A549 (cell line): ENCODE results near the gene ARAP1. TPM values are rescaled to one million over a fixed set of nuclear protein-coding genes. Genes with fewer than 3 reads are reported as not detected.

Experiments
- ATAC-seq, 2 experiments: fragments of 200-7000 bp in 1 of 2; fragments of >200 bp in 1 of 2; cut with Nextera tagmentation in 1 of 2; cut with Tn5 transposase in 1 of 2; 3 replicates each; pipeline versions ENCODE4 v1.8.0 to v1.9.1; 2018 to 2020; ENCODE audit warnings: mild to moderate bottlenecking in 1 of 2, moderate library complexity in 1 of 2
- CTCF ChIA-PET: fragments of 300-600 bp; sonication (Branson Sonifier 250); formaldehyde crosslinking; extraction: SDS; loops from one replicate; lab custom pipeline; 2021; ENCODE audit warnings: antibody characterized with exemption, inconsistent platforms; lab: Yijun Ruan, JAX
- POLR2A ChIA-PET: fragments of 350-600 bp; formaldehyde crosslinking; extraction: SDS; loops from one replicate; lab custom pipeline; 2021; ENCODE audit warnings: antibody characterized with exemption, inconsistent platforms; lab: Yijun Ruan, JAX
- DNase-seq, 2 experiments: peaks; one replicate each; pipeline versions ENCODE4 v3.0.0 to v3.0.0-alpha.2; 2011 to 2016; ENCODE audit warnings: low read depth in 1 of 2, low spot score in 1 of 2
- FAIRE-seq: peaks from 2 replicates; lab custom pipeline; 2011; peaks lifted over from hg19 to GRCh38; lab: Jason Lieb, UNC
- H3K27ac ChIP-seq, 2 experiments: fragments of >200 bp; sonication (Bioruptor Twin); formaldehyde crosslinking; 3 replicates each; pipeline ENCODE4 v1.5.1; 2016 to 2017
- H3K4me1 ChIP-seq: fragments of >200 bp; sonication (Bioruptor Twin); formaldehyde crosslinking; 3 replicates; pipeline ENCODE4 v1.6.1; 2016
- H3K4me2 ChIP-seq: fragments of >200 bp; sonication (Bioruptor Twin); formaldehyde crosslinking; 3 replicates; pipeline ENCODE4 v1.6.1; 2016
- H3K4me3 ChIP-seq: fragments of >200 bp; sonication (Bioruptor Twin); formaldehyde crosslinking; 3 replicates; pipeline ENCODE4 v1.5.1; 2016
- H3K9me3 ChIP-seq: fragments of >200 bp; sonication (Bioruptor Twin); formaldehyde crosslinking; 3 replicates; pipeline ENCODE4 v1.6.1; 2016
- CBX8 ChIP-seq: fragments of 200-600 bp; sonication (generic); IDR thresholded peaks from 2 replicates; pipeline ENCODE4 v1.6.1; 2016
- CHD4 ChIP-seq: fragments of 200-600 bp; sonication (generic); IDR thresholded peaks from 2 replicates; pipeline ENCODE4 v1.6.1; 2016; ENCODE audit warnings: antibody characterized with exemption, mild to moderate bottlenecking, borderline replicate concordance
- ELK1 ChIP-seq: fragments of 150-350 bp; IDR thresholded peaks from 2 replicates; pipeline ENCODE4 v1.6.1; 2014; ENCODE audit warnings: low read depth, mild to moderate bottlenecking, low read length
- FOSB ChIP-seq: fragments of 250-450 bp; sonication (Bioruptor Pico); IDR thresholded peaks from 2 replicates; pipeline ENCODE4 v1.5.0; 2020; ENCODE audit warnings: mild to moderate bottlenecking, moderate library complexity
- FOSL2 ChIP-seq, 2 experiments: fragments of 450-650 bp in 1 of 2; fragments of >200 bp in 1 of 2; sonication (Bioruptor Twin) in 1 of 2; formaldehyde crosslinking; IDR thresholded peaks; 2 replicates each; pipeline versions ENCODE4 v1.5.0 to v1.6.1; 2016 to 2020; ENCODE audit warnings: mild to moderate bottlenecking in 1 of 2, moderate library complexity in 1 of 2
- HDAC2 ChIP-seq: fragments of 200-600 bp; sonication (generic); IDR thresholded peaks from 2 replicates; pipeline ENCODE4 v1.6.1; 2016
- HES2 ChIP-seq: fragments of >200 bp; sonication (Bioruptor Twin); formaldehyde crosslinking; IDR thresholded peaks from 2 replicates; pipeline ENCODE4 v1.6.1; 2016
- JUN ChIP-seq, 2 experiments: fragments of >200 bp; sonication (Bioruptor Twin); formaldehyde crosslinking; IDR thresholded peaks; 2 replicates in 1 of 2; 3 replicates in 1 of 2; pipeline ENCODE4 v1.6.1; 2016 to 2017
- MAX ChIP-seq: IDR thresholded peaks from 2 replicates; pipeline ENCODE4 v1.6.1; 2012
- MAZ ChIP-seq: fragments of 150-350 bp; IDR thresholded peaks from 2 replicates; pipeline ENCODE4 v1.6.1; 2014; ENCODE audit warnings: antibody characterized with exemption, low read depth, low read length, borderline replicate concordance
- MYC ChIP-seq: IDR thresholded peaks from 2 replicates; pipeline ENCODE4 v1.6.1; 2012; ENCODE audit warnings: mild to moderate bottlenecking, inconsistent platforms, low read length, improper control_type of control experiment, borderline replicate concordance
- PBX3 ChIP-seq: IDR thresholded peaks from 2 replicates; pipeline ENCODE4 v1.6.1; 2012
- PHF8 ChIP-seq: fragments of 200-600 bp; sonication (generic); IDR thresholded peaks from 2 replicates; pipeline ENCODE4 v1.6.1; 2016; ENCODE audit warnings: low read depth, mild to moderate bottlenecking, antibody characterized with exemption, moderate library complexity, borderline replicate concordance
- RAD21 ChIP-seq, 2 experiments: fragments of >200 bp in 1 of 2; sonication (Bioruptor Twin) in 1 of 2; formaldehyde crosslinking in 1 of 2; IDR thresholded peaks in 1 of 2; conservative IDR thresholded peaks in 1 of 2; 2 replicates in 1 of 2; 3 replicates in 1 of 2; pipeline ENCODE4 v1.6.1; 2012 to 2018; ENCODE audit warnings: inconsistent platforms in 1 of 2
- RARB ChIP-seq: fragments of 250-450 bp; sonication (Bioruptor Pico); IDR thresholded peaks from 2 replicates; pipeline ENCODE4 v1.8.0; 2021; ENCODE audit warnings: mild to moderate bottlenecking, moderate library complexity
- RCOR1 ChIP-seq: fragments of 150-350 bp; IDR thresholded peaks from 2 replicates; pipeline ENCODE4 v1.6.1; 2014; ENCODE audit warnings: antibody characterized with exemption, low read length, low read depth
- RFX5 ChIP-seq: fragments of 450-650 bp; IDR thresholded peaks from 2 replicates; pipeline ENCODE4 v1.7.1; 2014; ENCODE audit warnings: antibody characterized with exemption, mild to moderate bottlenecking, moderate library complexity
- ZC3H11A ChIP-seq: fragments of 450-650 bp; IDR thresholded peaks from 2 replicates; pipeline ENCODE4 v1.6.1; 2014; ENCODE audit warnings: antibody characterized with exemption, mild to moderate bottlenecking
- ZSCAN20 ChIP-seq: fragments of 250-450 bp; sonication (Bioruptor Pico); IDR thresholded peaks from 2 replicates; pipeline ENCODE4 v1.8.0; 2022; ENCODE audit warnings: mild to moderate bottlenecking, moderate library complexity
- WGBS: methylation state at CpG from one replicate; pipeline ENCODE4 v1.1.6; 2017; ENCODE audit errors: missing lambda C conversion rate; 5-methylcytosine and 5-hydroxymethylcytosine counted together
- polyA plus RNA-seq, 4 experiments: library from polyadenylated mRNA; depleted of rRNA in 3 of 4; stranded (reverse); fragments of >200 nt; fragmentation: RNase III in 1 of 4; extraction: RNeasy Plus Mini Kit Qiagen cat#74134 plus additional on column Dnase treatment in 1 of 4; gene quantifications; 2 replicates in 3 of 4; 3 replicates in 1 of 4; pipeline ENCODE4 v1.2.3, GENCODE V29; 2011 to 2017

Gene ARAP1
- polyA plus RNA-seq, 2 of the 4 experiments (the other 2 are of a cell fraction), result 29.5 to 30.1 TPM

- no peak overlapping the region for H3K4me2 ChIP-seq
- DNase-seq (no peak), FAIRE-seq (no peak)
- no peaks in the 10 kb centered on the region for H3K9me3 ChIP-seq
- 71% methylated on average over 4 of the region's 4 CpGs for WGBS
- no peak overlapping the region for H3K4me3 ChIP-seq
- TF ChIP-seq MYC (no peak), PBX3 (no peak), CBX8 (no peak), RFX5 (no peak), RAD21 (conservative IDR thresholded peaks at IDR 0.05 in 1 of 2, IDR thresholded peaks at IDR 0.05 in 1 of 2) (no peak), JUN (IDR thresholded peaks at IDR 0.05) (no peak), CHD4 (no peak), MAZ (no peak), PHF8 (no peak), ZSCAN20 (CRISPR knock-in tag) (no peak), MAX (no peak)
- TF ChIP-seq, all 56 proteins: peak for 0
- Histone ChIP-seq H3K27ac (no peak overlapping the region), H3K4me1 (peaks cover 7% of the 10 kb centered on the region; the same call in 2 of the 3 replicates)
- POLR2A ChIA-PET, result no interaction called here
- CTCF ChIA-PET, result interaction anchor here (1.0 to 1.2 kb wide), 2 partner anchors 23 to 44 kb away, joined by 3 to 4 read pairs; partner anchors contain the start of gene ATG16L2
- ATAC-seq, result no peak
Observed at GRCh38 chr11:72769680-72770079, 17.5 kb upstream of the ARAP1 start.

GRCh38 chr11:72768581-72768980 is 16.4 kb upstream of the ARAP1 start:
- Histone ChIP-seq H3K27ac (no peak overlapping the region), H3K4me3 (no peak overlapping the region), H3K4me1 (peaks cover 7% of the 10 kb centered on the region; the same call in 2 of the 3 replicates), H3K4me2 (no peak overlapping the region), H3K9me3 (no peaks in the 10 kb centered on the region)
- ChIA-PET POLR2A (no interaction called here), CTCF (interaction anchor here (0.7 to 3.3 kb wide), 3 partner anchors 26 to 521 kb away, joined by 3 to 20 read pairs (median 4); partner anchors contain the start of gene STARD10)
- FAIRE-seq, result no peak
- DNase-seq, result no peak
- WGBS, result 82% methylated on average over 3 of the region's 3 CpGs
- no peak for ATAC-seq
- TF ChIP-seq ZC3H11A, result no peak
- TF ChIP-seq PBX3, result no peak
- TF ChIP-seq ELK1, result no peak
- TF ChIP-seq CBX8, result no peak
- TF ChIP-seq RARB (CRISPR knock-in tag), result no peak
- no peak for TF ChIP-seq HDAC2
- TF ChIP-seq FOSL2 (IDR thresholded peaks at IDR 0.05), result no peak
- no peak for TF ChIP-seq FOSL2 (CRISPR knock-in tag; IDR thresholded peaks at IDR 0.05)
- no peak for TF ChIP-seq HES2
- no peak for TF ChIP-seq RFX5
- TF ChIP-seq FOSB (CRISPR knock-in tag), result no peak
- TF ChIP-seq RCOR1, result no peak
